Measurements from ENCODE around the gene FUCA2.

- TF ChIP-seq CTCF (IDR thresholded peaks at IDR 0.05) (no peak), POLR2A (IDR thresholded peaks at IDR 0.05) (no peak)
These were observed 17.6 kb upstream of the FUCA2 start for GRCh38 chr6:143529095-143529494.
